Breast epithelium (tissue), 4 donors: ENCODE results near the gene OTUB2. TPM values are rescaled to one million over a fixed set of nuclear protein-coding genes. Genes with fewer than 3 reads are reported as not detected.

ENCODE experiments used
- DNase-seq, 2 donors: peaks; one replicate each; pipeline ENCODE4 v3.0.0-alpha.2; 2019; ENCODE audit warnings: low spot score in 2 of 2
- H3K27ac ChIP-seq, 2 donors: fragments of 200-600 bp; sonication (generic) in 1 of 2; one replicate each; pipeline ENCODE4 v1.5.1; 2016 to 2019; ENCODE audit warnings: mild to moderate bottlenecking in 1 of 2
- H3K27me3 ChIP-seq, 2 donors: fragments of 200-600 bp; sonication (generic) in 1 of 2; one replicate each; pipeline versions ENCODE4 v1.5.1 to v1.6.0; 2017 to 2019; ENCODE audit warnings: control low read depth in 1 of 2, mild to moderate bottlenecking in 1 of 2
- H3K36me3 ChIP-seq: fragments of 200-600 bp; one replicate; pipeline ENCODE4 v1.5.1; 2019
- H3K4me1 ChIP-seq, 2 donors: fragments of 200-600 bp; sonication (generic); one replicate each; pipeline ENCODE4 v1.5.1; 2016 to 2019; ENCODE audit warnings: control low read depth in 1 of 2
- H3K4me3 ChIP-seq, 3 donors: fragments of 200-600 bp; sonication (generic); 1 replicate in 2 of 3; 2 replicates in 1 of 3; pipeline ENCODE4 v1.5.1; 2016 to 2019; ENCODE audit warnings: mild to moderate bottlenecking in 3 of 3, moderate library complexity in 2 of 3
- H3K9me3 ChIP-seq, 2 donors: fragments of 200-600 bp; sonication (generic) in 1 of 2; one replicate each; pipeline ENCODE4 v1.5.1; 2016 to 2019; ENCODE audit warnings: control low read depth in 1 of 2
- POLR2A ChIP-seq: fragments of 450-650 bp; IDR thresholded peaks from one replicate; pipeline ENCODE4 v1.6.1; 2016; ENCODE audit warnings: antibody characterized with exemption, mild to moderate bottlenecking, moderate library complexity
- POLR2AphosphoS5 ChIP-seq, 3 donors: sonication (generic); formaldehyde crosslinking; IDR thresholded peaks; one replicate each; pipeline ENCODE4 v1.6.1; 2017; ENCODE audit warnings: antibody characterized with exemption in 3 of 3
- intact Hi-C: fragments of 100-400 bp; cut with DNase I; formaldehyde crosslinking; loops from one replicate; pipeline ENCODE4 v1.15.1; 2023; ENCODE audit warnings: low total_unique reads
- total RNA-seq, 3 donors: library from RNA; depleted of rRNA; stranded (reverse); fragments of >200 nt; gene quantifications; one replicate each; pipeline ENCODE4 v1.1.0, GENCODE V29; 2016
- TF ChIP-seq, protein P1 (sequence below), 3 donors: fragments of 450-650 bp; IDR thresholded peaks; one replicate each; pipeline ENCODE4 v1.5.1; 2016 to 2017; ENCODE audit warnings: antibody characterized with exemption in 3 of 3, mild to moderate bottlenecking in 3 of 3, moderate library complexity in 3 of 3

OTUB2 gene
- total RNA-seq, 3 donors from 2014 or later, result 0.64 to 1.6 (median 0.73) TPM

DNA sequence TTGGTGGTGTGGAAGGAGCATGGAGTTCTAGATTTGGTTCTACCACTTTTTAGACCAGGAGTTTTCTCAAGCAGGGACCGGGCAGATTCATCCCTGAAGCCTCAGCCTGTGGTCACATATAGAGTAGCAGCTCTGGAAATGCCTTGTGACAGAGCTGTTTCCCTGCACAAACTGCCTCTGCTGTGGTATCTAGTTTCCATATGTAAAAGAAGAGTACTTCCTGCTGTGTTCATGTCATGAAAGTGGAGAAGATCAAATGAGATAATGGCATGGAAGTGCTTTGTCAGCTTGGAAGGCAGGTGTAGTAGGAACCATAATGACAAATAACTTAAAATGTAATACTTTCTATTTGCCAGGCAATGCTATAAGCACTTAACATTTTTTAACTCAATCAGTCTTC lies 26.1 kb downstream of the OTUB2 start:
- intact Hi-C loops, result no loop called here
- Histone ChIP-seq H3K4me3 (no peak overlapping the region), H3K36me3 (peaks cover 12% of the 10 kb centered on the region), H3K4me1 (no peaks in the 10 kb centered on the region), H3K27ac (no peak overlapping the region), H3K27me3 (no peaks in the 10 kb centered on the region), H3K9me3 (no peaks in the 10 kb centered on the region)
- TF ChIP-seq POLR2A, result no peak
- TF ChIP-seq POLR2AphosphoS5 (IDR thresholded peaks at IDR 0.05), result no peak
- TF ChIP-seq, protein P1, sequence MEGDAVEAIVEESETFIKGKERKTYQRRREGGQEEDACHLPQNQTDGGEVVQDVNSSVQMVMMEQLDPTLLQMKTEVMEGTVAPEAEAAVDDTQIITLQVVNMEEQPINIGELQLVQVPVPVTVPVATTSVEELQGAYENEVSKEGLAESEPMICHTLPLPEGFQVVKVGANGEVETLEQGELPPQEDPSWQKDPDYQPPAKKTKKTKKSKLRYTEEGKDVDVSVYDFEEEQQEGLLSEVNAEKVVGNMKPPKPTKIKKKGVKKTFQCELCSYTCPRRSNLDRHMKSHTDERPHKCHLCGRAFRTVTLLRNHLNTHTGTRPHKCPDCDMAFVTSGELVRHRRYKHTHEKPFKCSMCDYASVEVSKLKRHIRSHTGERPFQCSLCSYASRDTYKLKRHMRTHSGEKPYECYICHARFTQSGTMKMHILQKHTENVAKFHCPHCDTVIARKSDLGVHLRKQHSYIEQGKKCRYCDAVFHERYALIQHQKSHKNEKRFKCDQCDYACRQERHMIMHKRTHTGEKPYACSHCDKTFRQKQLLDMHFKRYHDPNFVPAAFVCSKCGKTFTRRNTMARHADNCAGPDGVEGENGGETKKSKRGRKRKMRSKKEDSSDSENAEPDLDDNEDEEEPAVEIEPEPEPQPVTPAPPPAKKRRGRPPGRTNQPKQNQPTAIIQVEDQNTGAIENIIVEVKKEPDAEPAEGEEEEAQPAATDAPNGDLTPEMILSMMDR (IDR thresholded peaks at IDR 0.05), result no peak
- peak in 1 of 2 donors; percentile 14 for DNase-seq

DNA sequence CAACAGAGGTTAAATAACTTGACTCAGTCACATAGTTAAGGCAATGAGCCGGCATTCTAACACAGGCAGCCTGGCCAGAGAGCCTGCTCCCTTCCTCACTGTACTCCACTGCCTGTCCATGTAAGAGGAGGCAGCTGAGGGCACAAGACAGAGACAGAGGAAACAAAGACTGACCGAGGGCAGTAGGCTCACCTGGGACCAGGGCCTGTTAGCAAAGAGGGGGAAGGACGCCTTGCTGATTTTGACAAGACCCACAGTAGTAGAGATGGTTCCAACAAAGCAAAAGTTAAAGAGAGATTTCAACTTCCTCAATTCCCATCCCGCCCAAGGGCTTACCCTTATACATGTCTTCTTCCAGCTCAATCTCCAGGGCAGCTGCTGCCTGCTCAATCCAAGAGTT lies 26.5 kb downstream of the OTUB2 start:
- DNase-seq, result peak in 1 of 2 donors; percentile 14
- intact Hi-C loops, result no loop called here
- Histone ChIP-seq H3K4me3 (no peak overlapping the region), H3K9me3 (no peaks in the 10 kb centered on the region), H3K4me1 (no peaks in the 10 kb centered on the region), H3K36me3 (peaks cover 8% of the 10 kb centered on the region), H3K27ac (no peak overlapping the region), H3K27me3 (no peaks in the 10 kb centered on the region)
- TF ChIP-seq POLR2A (no peak), POLR2AphosphoS5 (IDR thresholded peaks at IDR 0.05) (no peak)
- TF ChIP-seq, protein P1 (IDR thresholded peaks at IDR 0.05), result no peak

DNA sequence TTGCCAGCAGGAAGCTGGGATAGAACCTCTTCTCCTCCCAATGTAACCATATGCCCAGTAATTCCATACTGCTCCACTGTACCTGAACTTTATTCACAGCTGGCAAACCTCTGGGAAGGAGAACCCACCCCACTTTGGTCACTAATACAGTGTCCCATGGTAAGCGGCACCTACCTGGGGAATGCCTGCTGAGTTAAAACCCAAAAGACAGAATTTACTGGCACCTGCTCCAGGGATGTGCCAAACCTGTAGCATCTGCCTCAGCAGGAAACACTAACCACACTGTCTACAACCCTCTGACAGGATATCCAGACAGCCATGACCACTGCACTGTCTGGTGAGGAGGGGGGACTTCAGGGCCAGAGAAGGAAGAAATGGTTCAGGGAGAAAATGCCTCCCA lies 28.3 kb downstream of the OTUB2 start:
- no peak for TF ChIP-seq POLR2AphosphoS5 (IDR thresholded peaks at IDR 0.05)
- no peak for TF ChIP-seq POLR2A
- TF ChIP-seq, protein P1 (IDR thresholded peaks at IDR 0.05), result no peak
- no peak overlapping the region for H3K4me3 ChIP-seq
- DNase-seq, result no peak
- H3K27me3 ChIP-seq, result no peaks in the 10 kb centered on the region
- H3K4me1 ChIP-seq, result no peaks in the 10 kb centered on the region
- intact Hi-C loops, result no loop called here
- H3K27ac ChIP-seq, result no peak overlapping the region
- H3K9me3 ChIP-seq, result no peaks in the 10 kb centered on the region
- peaks cover 4% of the 10 kb centered on the region for H3K36me3 ChIP-seq

DNA sequence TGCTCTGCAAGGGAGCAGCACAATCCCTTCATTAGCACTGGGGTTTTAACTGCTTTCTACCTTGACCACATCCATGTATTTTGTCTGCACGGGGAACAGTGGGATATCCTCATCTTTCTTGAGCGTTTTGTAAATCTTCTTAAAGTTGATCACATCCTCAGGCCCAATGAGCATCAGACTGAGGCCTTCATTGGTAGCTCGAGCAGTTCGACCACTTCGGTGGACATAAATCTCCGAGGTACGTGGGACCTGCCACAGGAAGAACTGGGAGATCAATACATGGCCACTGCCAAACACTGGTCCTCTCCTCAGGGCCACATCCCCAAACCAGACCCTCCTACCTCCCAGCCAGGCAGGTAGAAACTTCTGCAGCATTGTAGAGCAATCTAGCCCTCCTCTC lies 28.8 kb downstream of the OTUB2 start:
- no peaks in the 10 kb centered on the region for H3K4me1 ChIP-seq
- no peak for TF ChIP-seq POLR2A
- TF ChIP-seq, protein P1 (IDR thresholded peaks at IDR 0.05), result no peak
- no peak for TF ChIP-seq POLR2AphosphoS5 (IDR thresholded peaks at IDR 0.05)
- peaks cover 4% of the 10 kb centered on the region for H3K36me3 ChIP-seq
- H3K27me3 ChIP-seq, result no peaks in the 10 kb centered on the region
- no peak overlapping the region for H3K4me3 ChIP-seq
- intact Hi-C loops, result loop anchor here (5.0 kb wide), 1 partner anchor 527 kb away; the partner anchor contains the start of gene SERPINA5
- DNase-seq, result no peak
- no peaks in the 10 kb centered on the region for H3K9me3 ChIP-seq
- H3K27ac ChIP-seq, result no peak overlapping the region

DNA sequence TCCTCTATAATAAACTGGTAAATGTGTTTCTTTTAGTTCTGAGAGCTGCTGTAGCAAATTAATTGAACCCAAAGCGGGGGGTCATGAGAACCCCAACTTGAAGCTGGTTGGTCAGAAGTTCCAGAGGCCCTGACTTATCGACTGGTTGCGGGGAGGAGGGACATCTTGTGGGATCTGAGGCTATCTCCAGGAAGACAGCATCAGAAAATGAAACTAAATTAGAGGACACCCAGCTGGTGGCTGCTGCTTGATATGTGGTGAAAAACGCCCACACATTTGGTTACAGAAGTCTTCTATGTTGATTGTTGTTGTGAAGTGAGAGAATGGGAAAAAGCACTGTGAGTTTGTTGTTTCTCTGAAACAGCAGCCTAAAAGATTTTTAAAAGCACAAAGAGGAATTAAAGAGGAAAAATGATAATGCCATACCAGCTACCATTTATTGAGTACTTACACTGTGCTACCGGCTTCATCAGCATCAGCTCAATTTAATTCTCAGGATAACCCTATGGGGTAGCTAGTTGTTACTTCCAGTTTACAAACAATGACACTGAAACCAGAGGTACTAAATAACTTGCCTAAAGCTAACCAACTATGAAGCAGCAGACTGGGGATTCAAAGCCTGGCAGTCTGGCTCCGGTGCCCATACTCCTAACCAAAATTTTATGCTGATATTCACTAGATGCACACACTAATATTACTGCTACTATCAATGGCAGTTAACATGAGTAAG lies 30.6 kb downstream of the OTUB2 start:
- no peaks in the 10 kb centered on the region for H3K27me3 ChIP-seq
- no peak for TF ChIP-seq POLR2AphosphoS5 (IDR thresholded peaks at IDR 0.05)
- no peak for TF ChIP-seq POLR2A
- TF ChIP-seq, protein P1 (IDR thresholded peaks at IDR 0.05), result no peak
- no peak for DNase-seq
- intact Hi-C loops, result loop anchor here (5.0 kb wide), 1 partner anchor 526 kb away; the partner anchor contains the start of gene SERPINA5
- no peak overlapping the region for H3K4me3 ChIP-seq
- H3K9me3 ChIP-seq, result no peaks in the 10 kb centered on the region
- no peaks in the 10 kb centered on the region for H3K4me1 ChIP-seq
- no peak overlapping the region for H3K27ac ChIP-seq
- peaks cover 8% of the 10 kb centered on the region for H3K36me3 ChIP-seq
